Mucosa of descending colon (tissue), 3 donors: ENCODE data around the gene TNFRSF25. TPM values are rescaled to one million over a fixed set of nuclear protein-coding genes. Genes with fewer than 3 reads are reported as not detected.
"Not testable (repeated sequence)": the region's sequence is repeated elsewhere in the genome, so short reads cannot be mapped to it uniquely, and the experiment has no call there.

ENCODE experiments used
- ATAC-seq: fragments of 200-7000 bp; cut with Tn5 transposase; one replicate; pipeline ENCODE4 v1.9.1; 2020; ENCODE audit warnings: mild to moderate bottlenecking, moderate library complexity
- DNase-seq, 3 donors: peaks; one replicate each; pipeline ENCODE4 v3.0.0-alpha.2; 2020
- H3K36me3 ChIP-seq: fragments of 200-600 bp; one replicate; pipeline ENCODE4 v1.8.0; 2021; ENCODE audit warnings: low read depth, mild to moderate bottlenecking
- H3K4me1 ChIP-seq: fragments of 200-600 bp; one replicate; pipeline ENCODE4 v1.8.0; 2021; ENCODE audit warnings: low read depth, mild to moderate bottlenecking
- H3K4me3 ChIP-seq: fragments of 200-600 bp; one replicate; pipeline ENCODE4 v1.8.0; 2021; ENCODE audit warnings: mild to moderate bottlenecking
- H3K9me3 ChIP-seq: fragments of 200-600 bp; one replicate; pipeline ENCODE4 v1.8.0; 2021; ENCODE audit warnings: mild to moderate bottlenecking
- CTCF ChIP-seq: fragments of 200-600 bp; IDR thresholded peaks from one replicate; pipeline ENCODE4 v1.8.0; 2022; ENCODE audit warnings: antibody characterized with exemption, mild to moderate bottlenecking
- intact Hi-C, 2 donors: fragments of 100-400 bp; cut with DNase I in 1 of 2; cut with micrococcal nuclease in 1 of 2; formaldehyde crosslinking; loops; one replicate each; pipeline versions ENCODE4 v1.11.0 to v1.11.1; 2022; cut with DNase I, micrococcal nuclease
- total RNA-seq, 3 donors: library from RNA; stranded (reverse); fragmentation: NEBNext Ultra II Directional in 2 of 3; extraction: Animal tissue kit (Norgen Biotek cat#: 25700) in 2 of 3; gene quantifications; one replicate each; pipeline versions ENCODE4 v1.2.1 to v1.2.4, GENCODE V29; 2021 to 2023
- donor health status: DM: no; HTN: no; CAD: no; lungs with moderate emphysema.
- donor health status: DM: no; HTN: no; CAD: no.
- donor health status: DM: no; HTN: yes; CAD: no.

The TNFRSF25 gene
- total RNA-seq, 3 donors from 2014 or later: 18.3 to 45.1 (median 35.3) TPM

DNA sequence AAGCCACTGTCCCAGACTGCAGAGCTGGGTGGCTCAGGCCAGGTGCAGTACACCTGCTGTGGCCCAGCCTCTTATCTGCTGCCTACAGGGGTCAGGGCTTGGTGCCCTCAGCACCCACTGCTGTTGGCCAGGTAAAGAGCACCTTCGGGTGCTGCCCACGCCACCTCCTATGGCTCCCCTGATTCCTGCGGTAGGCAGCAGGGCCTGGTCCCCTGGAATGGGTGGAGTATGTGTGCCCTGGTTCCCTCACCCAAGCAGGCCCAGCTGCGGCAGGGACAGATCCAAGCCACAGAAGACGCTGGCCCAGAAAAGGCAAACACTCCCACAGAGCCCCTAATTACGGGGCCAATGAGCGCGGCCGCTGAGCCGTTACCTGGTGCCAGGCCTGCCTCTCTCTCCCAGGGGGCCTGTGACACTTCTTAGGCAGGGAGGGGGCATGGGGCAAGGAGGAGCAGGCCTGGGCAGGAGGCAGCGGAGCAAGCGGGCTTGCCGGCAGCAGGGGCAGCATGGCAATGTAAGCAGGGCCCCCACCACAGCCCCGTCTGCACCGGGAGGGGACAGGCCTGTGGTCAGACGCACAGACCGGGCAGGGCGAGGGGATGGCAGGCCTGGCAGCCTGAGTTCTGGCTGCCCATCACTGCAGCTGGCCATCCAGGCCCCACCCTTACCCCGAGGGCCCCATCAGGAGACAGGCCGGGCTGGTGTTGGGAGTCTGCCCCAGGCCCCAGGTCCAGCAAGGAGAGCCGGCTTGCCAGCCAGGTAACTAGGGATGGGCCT, 22.4 kb downstream of the TNFRSF25 start:
- Histone ChIP-seq H3K36me3 (no peaks in the 10 kb centered on the region), H3K4me1 (peaks cover 21% of the 10 kb centered on the region), H3K9me3 (no peaks in the 10 kb centered on the region), H3K4me3 (no peak overlapping the region)
- intact Hi-C loops: no loop called here
- peak in 1 of 3 donors; percentile 45 for DNase-seq
- no peak for TF ChIP-seq CTCF
- ATAC-seq: no peak

DNA sequence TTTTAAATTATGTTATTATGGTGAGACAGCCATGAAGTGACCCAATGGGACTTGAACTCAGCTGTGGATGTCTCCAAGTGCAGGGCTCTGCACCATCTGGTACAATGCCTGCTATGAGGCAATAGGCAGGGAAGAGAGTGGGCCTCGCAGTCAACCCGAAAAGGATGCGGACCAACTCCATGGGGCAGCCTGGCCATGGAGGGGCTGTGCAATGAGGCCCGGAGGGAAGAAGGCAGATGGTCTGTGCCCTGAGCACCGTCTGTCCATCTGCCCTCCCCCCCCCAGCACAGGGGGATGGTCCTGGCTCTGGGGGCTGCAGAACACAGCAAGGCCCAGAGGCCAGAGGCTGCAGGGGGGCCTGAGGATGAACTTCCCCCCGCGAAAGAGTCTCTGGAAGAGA, 24.4 kb downstream of the TNFRSF25 start:
- no peaks in the 10 kb centered on the region for H3K36me3 ChIP-seq
- H3K4me1 ChIP-seq: peaks cover 6% of the 10 kb centered on the region
- no peak overlapping the region for H3K4me3 ChIP-seq
- no peak for DNase-seq
- ATAC-seq: no peak
- no peaks in the 10 kb centered on the region for H3K9me3 ChIP-seq
- intact Hi-C loops: no loop called here
- TF ChIP-seq CTCF: no peak

GRCh38 chr1:6440198-6441126, 25.5 kb downstream of the TNFRSF25 start:
- DNase-seq (peak; percentile 82 to 90 (median 87)), ATAC-seq (peak; percentile 86)
- Histone ChIP-seq H3K4me1 (peaks cover 6% of the 10 kb centered on the region), H3K36me3 (no peaks in the 10 kb centered on the region), H3K9me3 (no peaks in the 10 kb centered on the region), H3K4me3 (no peak overlapping the region)
- intact Hi-C loops: no loop called here
- TF ChIP-seq CTCF: peak; percentile 32

GRCh38 chr1:6438047-6438525, 27.9 kb downstream of the TNFRSF25 start:
- intact Hi-C loops: no loop called here
- peak; percentile 97 for TF ChIP-seq CTCF
- Histone ChIP-seq H3K4me3 (no peak overlapping the region), H3K4me1 (peaks cover 6% of the 10 kb centered on the region), H3K36me3 (no peaks in the 10 kb centered on the region), H3K9me3 (no peaks in the 10 kb centered on the region)
- peak; percentile 70 for ATAC-seq
- DNase-seq: peak; percentile 64 to 78 (median 74)

GRCh38 chr1:6437012-6437700, 28.8 kb downstream of the TNFRSF25 start:
- H3K4me1 ChIP-seq, intact Hi-C loops, H3K9me3 ChIP-seq, H3K4me3 ChIP-seq, H3K36me3 ChIP-seq: not testable (repeated sequence)
- peak; percentile 13 for TF ChIP-seq CTCF
- peak; percentile 34 for ATAC-seq
- peak in 2 of 3 donors; percentile 57 to 62 for DNase-seq

DNA sequence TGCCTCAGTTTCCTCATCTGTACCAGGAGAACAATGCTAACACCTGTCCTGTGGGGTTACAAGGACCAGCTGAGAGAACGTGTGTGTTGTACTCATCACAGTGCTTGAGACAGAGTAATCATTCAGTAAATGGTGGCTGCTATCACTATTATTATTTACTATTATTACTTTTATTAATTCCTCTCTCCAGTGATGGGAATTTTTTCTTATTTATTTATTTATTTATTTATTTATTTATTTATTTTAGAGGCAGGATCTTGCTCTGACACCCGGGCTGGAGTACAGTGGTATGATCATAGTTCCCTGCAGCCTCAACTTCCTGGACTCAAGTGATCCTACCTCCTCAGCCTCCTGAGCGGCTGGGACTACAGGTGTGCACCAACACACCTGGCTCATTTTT, 29.7 kb downstream of the TNFRSF25 start:
- H3K36me3 ChIP-seq, intact Hi-C loops, H3K4me1 ChIP-seq, DNase-seq, H3K9me3 ChIP-seq, H3K4me3 ChIP-seq, ATAC-seq: not testable (repeated sequence)
